Thyroid gland (tissue), 4 donors: Measurements from ENCODE around the gene CD300LB.

Experiments
- POLR2A ChIP-seq, 2 donors: fragments of 450-650 bp; IDR thresholded peaks; one replicate each; pipeline ENCODE4 v1.6.1; 2017; ENCODE audit warnings: antibody characterized with exemption in 2 of 2, mild to moderate bottlenecking in 2 of 2, moderate library complexity in 1 of 2
- TF ChIP-seq, protein P1 (sequence below), 6 experiments: fragments of 200-600 bp in 3 of 6; fragments of 450-650 bp in 3 of 6; sonication (generic) in 3 of 6; IDR thresholded peaks; one replicate each; pipeline ENCODE4 v1.5.1; 2016 to 2019; ENCODE audit warnings: antibody characterized with exemption in 6 of 6, mild to moderate bottlenecking in 2 of 6, inconsistent platforms in 1 of 6, moderate library complexity in 1 of 6

DNA sequence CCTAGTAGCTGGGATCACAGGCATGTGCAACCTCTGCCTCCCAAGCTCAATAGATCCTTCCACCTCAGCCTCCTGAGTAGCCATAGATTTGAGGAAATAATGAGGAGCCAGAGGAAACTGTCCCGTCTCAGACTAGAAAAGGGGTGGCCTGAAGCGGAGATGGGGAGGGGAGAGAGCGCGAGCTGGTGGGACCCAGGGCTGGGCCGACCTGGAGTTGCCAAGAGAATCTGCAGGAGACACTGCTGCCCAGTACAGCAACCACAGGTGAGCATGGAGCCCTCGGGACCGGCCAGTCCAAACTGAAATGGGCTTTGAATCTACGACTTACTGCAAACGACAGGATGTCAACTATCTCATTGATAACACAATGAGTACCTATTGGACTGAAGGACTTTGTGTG, 40.6 kb downstream of the CD300LB start:
- TF ChIP-seq POLR2A (IDR thresholded peaks at IDR 0.05): no peak
- TF ChIP-seq, protein P1, sequence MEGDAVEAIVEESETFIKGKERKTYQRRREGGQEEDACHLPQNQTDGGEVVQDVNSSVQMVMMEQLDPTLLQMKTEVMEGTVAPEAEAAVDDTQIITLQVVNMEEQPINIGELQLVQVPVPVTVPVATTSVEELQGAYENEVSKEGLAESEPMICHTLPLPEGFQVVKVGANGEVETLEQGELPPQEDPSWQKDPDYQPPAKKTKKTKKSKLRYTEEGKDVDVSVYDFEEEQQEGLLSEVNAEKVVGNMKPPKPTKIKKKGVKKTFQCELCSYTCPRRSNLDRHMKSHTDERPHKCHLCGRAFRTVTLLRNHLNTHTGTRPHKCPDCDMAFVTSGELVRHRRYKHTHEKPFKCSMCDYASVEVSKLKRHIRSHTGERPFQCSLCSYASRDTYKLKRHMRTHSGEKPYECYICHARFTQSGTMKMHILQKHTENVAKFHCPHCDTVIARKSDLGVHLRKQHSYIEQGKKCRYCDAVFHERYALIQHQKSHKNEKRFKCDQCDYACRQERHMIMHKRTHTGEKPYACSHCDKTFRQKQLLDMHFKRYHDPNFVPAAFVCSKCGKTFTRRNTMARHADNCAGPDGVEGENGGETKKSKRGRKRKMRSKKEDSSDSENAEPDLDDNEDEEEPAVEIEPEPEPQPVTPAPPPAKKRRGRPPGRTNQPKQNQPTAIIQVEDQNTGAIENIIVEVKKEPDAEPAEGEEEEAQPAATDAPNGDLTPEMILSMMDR (IDR thresholded peaks at IDR 0.05): no peak
